Neural progenitor cell (in vitro differentiated cells): Measurements from ENCODE around the gene SURF4.

Experiments
- EZH2 ChIP-seq: fragments of 200-600 bp; sonication (generic); IDR thresholded peaks from 2 replicates; pipeline ENCODE4 v1.6.1; 2017; ENCODE audit warnings: antibody characterized with exemption, mild to moderate bottlenecking, moderate library complexity
- EZH2phosphoT487 ChIP-seq: fragments of 200-600 bp; sonication (generic); IDR thresholded peaks from 2 replicates; pipeline ENCODE4 v1.6.1; 2017; ENCODE audit warnings: antibody characterized with exemption
- TF ChIP-seq, protein P1 (sequence below): fragments of 200-600 bp; sonication (generic); IDR thresholded peaks from 2 replicates; pipeline ENCODE4 v1.5.1; 2017; ENCODE audit warnings: antibody characterized with exemption, mild to moderate bottlenecking

DNA sequence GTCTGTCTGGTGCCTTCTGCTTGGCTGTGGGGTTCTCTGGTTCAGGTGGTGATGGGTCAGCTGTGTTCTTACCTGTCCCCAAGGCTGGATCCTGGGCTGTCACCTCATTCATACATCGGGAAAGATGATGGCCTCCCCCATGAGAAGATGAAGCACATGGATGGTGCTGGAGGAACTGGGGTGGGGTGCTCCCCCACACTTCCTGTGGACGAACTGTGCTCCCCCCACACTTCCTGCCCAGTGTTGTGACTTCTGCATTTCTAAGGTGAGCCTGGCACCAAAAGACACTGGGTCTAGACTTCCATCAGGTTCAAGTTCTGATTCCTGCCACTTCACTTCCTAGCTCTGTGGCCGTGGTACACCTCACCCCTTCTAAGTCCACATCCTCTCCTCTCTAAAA is 35.6 kb downstream of the SURF4 start:
- TF ChIP-seq, protein P1, sequence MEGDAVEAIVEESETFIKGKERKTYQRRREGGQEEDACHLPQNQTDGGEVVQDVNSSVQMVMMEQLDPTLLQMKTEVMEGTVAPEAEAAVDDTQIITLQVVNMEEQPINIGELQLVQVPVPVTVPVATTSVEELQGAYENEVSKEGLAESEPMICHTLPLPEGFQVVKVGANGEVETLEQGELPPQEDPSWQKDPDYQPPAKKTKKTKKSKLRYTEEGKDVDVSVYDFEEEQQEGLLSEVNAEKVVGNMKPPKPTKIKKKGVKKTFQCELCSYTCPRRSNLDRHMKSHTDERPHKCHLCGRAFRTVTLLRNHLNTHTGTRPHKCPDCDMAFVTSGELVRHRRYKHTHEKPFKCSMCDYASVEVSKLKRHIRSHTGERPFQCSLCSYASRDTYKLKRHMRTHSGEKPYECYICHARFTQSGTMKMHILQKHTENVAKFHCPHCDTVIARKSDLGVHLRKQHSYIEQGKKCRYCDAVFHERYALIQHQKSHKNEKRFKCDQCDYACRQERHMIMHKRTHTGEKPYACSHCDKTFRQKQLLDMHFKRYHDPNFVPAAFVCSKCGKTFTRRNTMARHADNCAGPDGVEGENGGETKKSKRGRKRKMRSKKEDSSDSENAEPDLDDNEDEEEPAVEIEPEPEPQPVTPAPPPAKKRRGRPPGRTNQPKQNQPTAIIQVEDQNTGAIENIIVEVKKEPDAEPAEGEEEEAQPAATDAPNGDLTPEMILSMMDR = no peak
- TF ChIP-seq EZH2 (no peak), EZH2phosphoT487 (no peak)
